KG1 (cell line): Measurements from ENCODE around the gene FAM72C.
"Not testable (repeated sequence)": the region's sequence is repeated elsewhere in the genome, so short reads cannot be mapped to it uniquely, and the experiment has no call there.

Experiments
- DNase-seq: peaks from one replicate; lab custom pipeline; 2025; lab: John Stamatoyannopoulos, UW

The FAM72C gene

GRCh38 chr1:143971924-143972700 is at the start of gene FAM72C:
TSS of gene FAM72C (minus strand) at chr1:143971986. CDS start at chr1:143971141, 845 bp downstream.
- not testable (repeated sequence) for DNase-seq

- not testable (repeated sequence) for DNase-seq
Measured at GRCh38 chr1:144020001-144020738, 48.4 kb upstream of the FAM72C start.

GRCh38 chr1:144019101-144019500 is 47.3 kb upstream of the FAM72C start:
- not testable (repeated sequence) for DNase-seq

- not testable (repeated sequence) for DNase-seq
Measured at GRCh38 chr1:144015180-144015966, 43.6 kb upstream of the FAM72C start.

GRCh38 chr1:144014528-144014927 is 42.7 kb upstream of the FAM72C start:
- DNase-seq, result not testable (repeated sequence)

- not testable (repeated sequence) for DNase-seq
Measured at GRCh38 chr1:144014121-144014520, 42.3 kb upstream of the FAM72C start.

GRCh38 chr1:144012168-144012733 is 40.5 kb upstream of the FAM72C start:
- not testable (repeated sequence) for DNase-seq

GRCh38 chr1:144009410-144009809 is 37.6 kb upstream of the FAM72C start:
- not testable (repeated sequence) for DNase-seq

GRCh38 chr1:144004259-144004658 is 32.5 kb upstream of the FAM72C start:
- DNase-seq, result not testable (repeated sequence)

GRCh38 chr1:144003306-144004029 is 31.7 kb upstream of the FAM72C start:
- DNase-seq, result not testable (repeated sequence)

- not testable (repeated sequence) for DNase-seq
Measured at GRCh38 chr1:144002141-144002881, 30.5 kb upstream of the FAM72C start.

- not testable (repeated sequence) for DNase-seq
Measured at GRCh38 chr1:144001077-144001476, 29.3 kb upstream of the FAM72C start.

- DNase-seq, result not testable (repeated sequence)
Measured at GRCh38 chr1:143996020-143996419, 24.2 kb upstream of the FAM72C start.

GRCh38 chr1:143993301-143993907 is 21.6 kb upstream of the FAM72C start:
- DNase-seq, result not testable (repeated sequence)

GRCh38 chr1:143990699-143991098 is 18.9 kb upstream of the FAM72C start:
- not testable (repeated sequence) for DNase-seq

- not testable (repeated sequence) for DNase-seq
Measured at GRCh38 chr1:143989719-143990118, 17.9 kb upstream of the FAM72C start.

GRCh38 chr1:143989427-143989712 is 17.6 kb upstream of the FAM72C start:
- DNase-seq, result not testable (repeated sequence)

GRCh38 chr1:143988602-143989426 is 17.0 kb upstream of the FAM72C start:
- DNase-seq, result not testable (repeated sequence)

- DNase-seq, result not testable (repeated sequence)
Measured at GRCh38 chr1:143987868-143988267, 16.1 kb upstream of the FAM72C start.
